ENCODE results near the gene ST7L.
"Not testable (repeated sequence)": the region's sequence is repeated elsewhere in the genome, so short reads cannot be mapped to it uniquely, and the experiment has no call there.

The ST7L gene

GRCh38 chr1:112486063-112486462, 132.9 kb downstream of the ST7L start:
- not testable (repeated sequence) for H3K4me1 Mint-ChIP-seq; H3K27ac Mint-ChIP-seq; H3K4me3 Mint-ChIP-seq; H3K36me3 Mint-ChIP-seq (ENCODE audit: low read depth); H3K9me3 Mint-ChIP-seq; DNase-seq; ATAC-seq
- peaks cover 12% of the 10 kb centered on the region for H3K27me3 Mint-ChIP-seq

DNA sequence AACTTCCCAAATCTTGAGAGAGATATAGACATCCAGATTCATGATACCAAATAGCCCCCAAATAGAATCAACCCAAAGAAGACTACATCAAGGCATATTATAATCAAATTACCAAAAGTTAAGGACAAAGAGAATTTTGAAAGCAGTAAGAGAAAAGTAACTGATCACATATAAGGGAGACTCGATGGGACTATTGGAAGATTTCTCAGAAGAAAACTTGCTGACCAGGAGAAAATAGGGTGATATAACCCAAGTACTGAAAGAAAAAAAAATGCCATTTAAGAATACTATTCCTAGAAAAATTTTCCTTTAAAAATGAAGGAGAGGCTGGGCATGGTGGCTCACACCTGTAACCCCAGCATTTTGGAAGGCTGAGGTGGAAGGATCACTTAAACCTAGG, 140.6 kb downstream of the ST7L start:
- Mint-ChIP-seq H3K9me3 (peaks cover 17% of the 10 kb centered on the region), H3K27ac (no peak overlapping the region), H3K27me3 (peaks cover 22% of the 10 kb centered on the region), H3K4me1 (no peaks in the 10 kb centered on the region), H3K36me3 (ENCODE audit: low read depth) (peaks cover 3% of the 10 kb centered on the region), H3K4me3 (no peak overlapping the region)
- DNase-seq, result no peak
- ATAC-seq, result no peak

- ATAC-seq, result no peak
- Mint-ChIP-seq H3K27ac (no peak overlapping the region), H3K36me3 (ENCODE audit: low read depth) (peaks cover 3% of the 10 kb centered on the region), H3K27me3 (peaks cover 28% of the 10 kb centered on the region), H3K9me3 (peaks cover 17% of the 10 kb centered on the region), H3K4me3 (no peak overlapping the region), H3K4me1 (no peaks in the 10 kb centered on the region)
- DNase-seq, result no peak
These were observed 141.4 kb downstream of the ST7L start for GRCh38 chr1:112477550-112477949.

All from activated naive CD8-positive, alpha-beta T cell treated with anti-CD3 and anti-CD28 coated beads, Interleukin-2, amount 50 U/mL, for 24 hours (primary cell).